Fibroblast of lung (primary cell): ENCODE measurements around the gene WDR37. TPM values are rescaled to one million over a fixed set of nuclear protein-coding genes. Genes with fewer than 3 reads are reported as not detected.
"Not testable (repeated sequence)": the region's sequence is repeated elsewhere in the genome, so short reads cannot be mapped to it uniquely, and the experiment has no call there.

Experiments
- DNase-seq, 2 donors: peaks; one replicate each; pipeline versions ENCODE4 v3.0.0 to v3.0.0-alpha.2; 2010; ENCODE audit warnings: low read depth in 2 of 2
- H2AFZ ChIP-seq: 2 replicates; pipeline ENCODE4 v1.5.1; 2012; ENCODE audit warnings: low read length, control low read depth, inconsistent platforms
- H3K27ac ChIP-seq: 2 replicates; pipeline ENCODE4 v1.5.1; 2011; ENCODE audit warnings: low read length, control low read depth; ENCODE audit not compliant: insufficient read depth
- H3K27me3 ChIP-seq: 2 replicates; pipeline ENCODE4 v1.5.1; 2011; ENCODE audit warnings: mild to moderate bottlenecking, low read length; ENCODE audit not compliant: control insufficient read depth, insufficient read depth
- H3K36me3 ChIP-seq: 2 replicates; pipeline ENCODE4 v1.5.1; 2011; ENCODE audit warnings: low read length; ENCODE audit not compliant: control insufficient read depth, insufficient read depth
- H3K4me1 ChIP-seq: 2 replicates; pipeline ENCODE4 v1.5.1; 2011; ENCODE audit warnings: low read length; ENCODE audit not compliant: control insufficient read depth, insufficient read depth; ENCODE audit errors: extremely low read depth
- H3K4me2 ChIP-seq: 2 replicates; pipeline ENCODE4 v1.5.1; 2011; ENCODE audit warnings: low read length, control low read depth; ENCODE audit not compliant: insufficient read depth; ENCODE audit errors: extremely low read depth
- H3K4me3 ChIP-seq, 4 experiments: fragments of 200-600 bp in 1 of 4; sonication (generic) in 1 of 4; replicated peaks in 1 of 4; 2 replicates each; pipeline ENCODE4 v1.5.1; 2011 to 2016; ENCODE audit warnings: low read length in 4 of 4, low read depth in 3 of 4, mild to moderate bottlenecking in 3 of 4, control low read depth in 2 of 4, inconsistent platforms in 1 of 4, mixed read lengths in 1 of 4; ENCODE audit not compliant: insufficient read depth in 1 of 4; ENCODE audit errors: control extremely low read depth in 1 of 4
- H3K79me2 ChIP-seq: 2 replicates; pipeline ENCODE4 v1.5.1; 2012; ENCODE audit warnings: mild to moderate bottlenecking, low read length, inconsistent platforms; ENCODE audit not compliant: control insufficient read depth, insufficient read depth
- H3K9ac ChIP-seq: 2 replicates; pipeline ENCODE4 v1.5.1; 2011; ENCODE audit warnings: mild to moderate bottlenecking, low read length, control low read depth; ENCODE audit not compliant: insufficient read depth
- H3K9me3 ChIP-seq: 2 replicates; pipeline ENCODE4 v1.5.1; 2012; ENCODE audit warnings: low read depth, low read length; ENCODE audit not compliant: control insufficient read depth, insufficient read depth
- H4K20me1 ChIP-seq: 2 replicates; pipeline ENCODE4 v1.5.1; 2011; ENCODE audit warnings: low read length; ENCODE audit not compliant: control insufficient read depth, insufficient read depth; ENCODE audit errors: extremely low read depth
- EZH2 ChIP-seq: IDR thresholded peaks from 2 replicates; pipeline ENCODE4 v1.5.1; 2012; ENCODE audit warnings: low read length, control low read depth, mild to moderate bottlenecking; ENCODE audit errors: missing control alignments
- polyA plus RNA-seq, 2 donors: library from polyadenylated mRNA; depleted of rRNA in 1 of 2; stranded (reverse) in 1 of 2; unstranded in 1 of 2; fragments of >200 nt; gene quantifications; 2 replicates each; pipeline ENCODE4 v1.2.1, GENCODE V29; 2011 to 2012; ENCODE audit warnings: missing spikeins in 1 of 2
- total RNA-seq: library from RNA; depleted of rRNA; stranded (reverse); fragments of >200 nt; gene quantifications from 2 replicates; pipeline ENCODE4 v1.2.1, GENCODE V29; 2014
- TF ChIP-seq, protein P1 (sequence below), 2 donors: IDR thresholded peaks in 1 of 2; conservative IDR thresholded peaks in 1 of 2; 1 replicate in 1 of 2; 2 replicates in 1 of 2; pipeline ENCODE4 v1.5.1; 2011 to 2012; ENCODE audit warnings: low read length in 2 of 2, control low read depth in 1 of 2, inconsistent platforms in 1 of 2, low read depth in 1 of 2, mild to moderate bottlenecking in 1 of 2

The WDR37 gene
- total and polyA plus RNA-seq, 2 donors (not counting 1 experiment from before 2014, with no cell fraction given) = 13.0 to 15.8 TPM

DNA sequence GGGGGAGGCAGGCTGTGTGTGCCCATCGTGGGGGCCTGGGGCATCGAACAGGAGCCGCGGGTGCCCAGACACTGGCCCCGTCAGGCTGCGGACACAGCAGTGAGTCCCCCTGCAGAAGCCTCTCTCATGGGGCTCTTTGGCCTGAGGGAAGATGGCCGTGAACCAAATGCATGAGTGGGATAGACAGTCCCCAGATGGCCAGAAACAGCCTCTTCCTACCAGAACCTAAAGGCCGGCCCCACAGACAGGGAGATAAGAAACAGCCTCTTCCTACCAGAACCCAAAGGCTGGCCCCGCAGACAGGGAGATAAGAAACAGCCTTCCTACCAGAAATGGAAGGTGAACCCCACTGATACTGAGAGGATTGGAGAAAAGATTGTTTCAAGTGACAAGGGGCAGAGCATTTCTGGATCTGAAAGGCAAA lies 47.1 kb upstream of the WDR37 start:
- Histone ChIP-seq H2AFZ (no peak overlapping the region), H3K9ac (no peak overlapping the region), H4K20me1 (no peaks in the 10 kb centered on the region), H3K79me2 (no peaks in the 10 kb centered on the region), H3K4me1 (no peaks in the 10 kb centered on the region), H3K36me3 (peaks cover 33% of the 10 kb centered on the region), H3K4me2 (no peak overlapping the region), H3K27ac (no peak overlapping the region), H3K27me3 (no peaks in the 10 kb centered on the region), H3K9me3 (no peaks in the 10 kb centered on the region), H3K4me3 (no peak overlapping the region)
- no peak for TF ChIP-seq EZH2
- TF ChIP-seq, protein P1, sequence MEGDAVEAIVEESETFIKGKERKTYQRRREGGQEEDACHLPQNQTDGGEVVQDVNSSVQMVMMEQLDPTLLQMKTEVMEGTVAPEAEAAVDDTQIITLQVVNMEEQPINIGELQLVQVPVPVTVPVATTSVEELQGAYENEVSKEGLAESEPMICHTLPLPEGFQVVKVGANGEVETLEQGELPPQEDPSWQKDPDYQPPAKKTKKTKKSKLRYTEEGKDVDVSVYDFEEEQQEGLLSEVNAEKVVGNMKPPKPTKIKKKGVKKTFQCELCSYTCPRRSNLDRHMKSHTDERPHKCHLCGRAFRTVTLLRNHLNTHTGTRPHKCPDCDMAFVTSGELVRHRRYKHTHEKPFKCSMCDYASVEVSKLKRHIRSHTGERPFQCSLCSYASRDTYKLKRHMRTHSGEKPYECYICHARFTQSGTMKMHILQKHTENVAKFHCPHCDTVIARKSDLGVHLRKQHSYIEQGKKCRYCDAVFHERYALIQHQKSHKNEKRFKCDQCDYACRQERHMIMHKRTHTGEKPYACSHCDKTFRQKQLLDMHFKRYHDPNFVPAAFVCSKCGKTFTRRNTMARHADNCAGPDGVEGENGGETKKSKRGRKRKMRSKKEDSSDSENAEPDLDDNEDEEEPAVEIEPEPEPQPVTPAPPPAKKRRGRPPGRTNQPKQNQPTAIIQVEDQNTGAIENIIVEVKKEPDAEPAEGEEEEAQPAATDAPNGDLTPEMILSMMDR (conservative IDR thresholded peaks at IDR 0.05 in 1 of 2, IDR thresholded peaks at IDR 0.05 in 1 of 2; ENCODE audit: low read depth in 1 of 2, low read length in 2 of 2) = no peak
- DNase-seq = no peak

DNA sequence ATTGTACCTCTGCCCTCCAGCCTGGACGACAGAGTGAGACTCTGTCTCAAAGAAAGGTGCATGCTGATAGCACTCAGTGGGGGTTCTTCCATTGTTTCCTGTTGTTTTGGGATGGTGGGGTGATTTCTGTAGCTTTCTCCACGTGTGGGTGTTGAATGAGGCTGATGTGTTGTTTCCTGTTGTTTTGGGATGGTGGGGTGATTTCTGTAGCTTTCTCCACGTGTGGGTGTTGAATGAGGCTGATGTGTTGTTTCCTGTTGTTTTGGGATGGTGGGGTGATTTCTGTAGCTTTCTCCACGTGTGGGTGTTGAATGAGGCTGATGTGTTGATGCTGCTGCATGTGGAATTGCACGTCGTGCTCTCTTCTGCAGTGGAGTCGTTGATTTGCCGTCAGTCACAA lies 46.2 kb upstream of the WDR37 start:
- not testable (repeated sequence) for H3K27ac ChIP-seq, H3K79me2 ChIP-seq, H3K9ac ChIP-seq, DNase-seq, H4K20me1 ChIP-seq, H2AFZ ChIP-seq, H3K9me3 ChIP-seq, H3K4me2 ChIP-seq, H3K4me3 ChIP-seq, H3K27me3 ChIP-seq, H3K4me1 ChIP-seq
- H3K36me3 ChIP-seq = peaks cover 31% of the 10 kb centered on the region

DNA sequence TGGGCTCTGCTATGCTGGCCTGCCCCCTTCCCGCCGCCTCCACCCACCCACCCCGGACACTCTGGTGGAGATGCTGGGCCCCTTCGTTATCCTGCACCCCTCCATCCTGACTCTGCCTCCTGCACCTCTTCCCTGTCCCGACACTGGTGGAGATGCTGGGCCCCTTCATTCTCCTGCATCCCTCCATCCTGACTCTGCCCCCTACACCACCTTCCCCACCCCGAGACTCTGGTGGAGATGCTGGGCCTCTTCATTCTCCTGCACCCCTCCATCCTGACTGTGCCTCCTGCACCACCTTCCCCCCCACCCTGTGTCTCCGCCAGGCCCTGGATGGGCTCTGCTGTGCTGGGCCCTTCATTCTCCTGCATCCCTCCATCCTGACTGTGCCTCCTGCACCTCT lies 45.5 kb upstream of the WDR37 start:
- DNase-seq = no peak
- no peaks in the 10 kb centered on the region for H3K9me3 ChIP-seq
- H3K4me1 ChIP-seq = no peaks in the 10 kb centered on the region
- no peaks in the 10 kb centered on the region for H4K20me1 ChIP-seq
- TF ChIP-seq EZH2 = no peak
- TF ChIP-seq, protein P1 (conservative IDR thresholded peaks at IDR 0.05 in 1 of 2, IDR thresholded peaks at IDR 0.05 in 1 of 2; ENCODE audit: low read depth in 1 of 2, low read length in 2 of 2) = no peak
- peaks cover 32% of the 10 kb centered on the region for H3K36me3 ChIP-seq
- no peak overlapping the region for H3K4me2 ChIP-seq
- H3K27ac ChIP-seq = no peak overlapping the region
- no peak overlapping the region for H3K9ac ChIP-seq
- H3K79me2 ChIP-seq = no peaks in the 10 kb centered on the region
- no peak overlapping the region for H2AFZ ChIP-seq
- no peak overlapping the region for H3K4me3 ChIP-seq
- H3K27me3 ChIP-seq = no peaks in the 10 kb centered on the region
